GM20431 (cell line): ENCODE results near the gene DBP.
"Not testable (repeated sequence)": the region's sequence is repeated elsewhere in the genome, so short reads cannot be mapped to it uniquely, and the experiment has no call there.

Experiments
- in situ Hi-C: fragments of 300-500 bp; cut with MseI, MboI; formaldehyde crosslinking; loops from one replicate; pipeline ENCODE4 v1.15.0; 2020; ENCODE audit warnings: low sequenced_read_pairs; ENCODE audit not compliant: unreplicated experiment

DBP gene

GRCh38 chr19:48668761-48669160 is 31.6 kb upstream of the DBP start:
- in situ Hi-C loops = no loop called here

- in situ Hi-C loops = no loop called here
These were observed 31.2 kb upstream of the DBP start for GRCh38 chr19:48668332-48668731.

GRCh38 chr19:48665786-48666185 is 28.6 kb upstream of the DBP start:
- in situ Hi-C loops = no loop called here

GRCh38 chr19:48664476-48664875 is 27.3 kb upstream of the DBP start:
- in situ Hi-C loops = no loop called here

- in situ Hi-C loops = no loop called here
These were observed 26.5 kb upstream of the DBP start for GRCh38 chr19:48663667-48664066.

- in situ Hi-C loops = no loop called here
These were observed 24.5 kb upstream of the DBP start for GRCh38 chr19:48661711-48662090.

GRCh38 chr19:48660852-48661710 is 23.9 kb upstream of the DBP start:
- in situ Hi-C loops = no loop called here

GRCh38 chr19:48659768-48660167 is 22.6 kb upstream of the DBP start:
- in situ Hi-C loops = no loop called here

GRCh38 chr19:48658483-48658882 is 21.3 kb upstream of the DBP start:
- in situ Hi-C loops = no loop called here

- in situ Hi-C loops = not testable (repeated sequence)
These were observed 20.6 kb upstream of the DBP start for GRCh38 chr19:48657828-48658227.

- in situ Hi-C loops = no loop called here
These were observed 19.8 kb upstream of the DBP start for GRCh38 chr19:48656840-48657474.

GRCh38 chr19:48654299-48655059 is 17.3 kb upstream of the DBP start:
- in situ Hi-C loops = no loop called here

GRCh38 chr19:48651683-48652048 is 14.5 kb upstream of the DBP start:
- in situ Hi-C loops = no loop called here

GRCh38 chr19:48650974-48651682 is 13.9 kb upstream of the DBP start:
- in situ Hi-C loops = no loop called here

GRCh38 chr19:48648134-48648533 is 11.0 kb upstream of the DBP start:
- in situ Hi-C loops = no loop called here

- in situ Hi-C loops = no loop called here
These were observed 9.6 kb upstream of the DBP start for GRCh38 chr19:48646722-48647216.

- in situ Hi-C loops = no loop called here
These were observed 9.0 kb upstream of the DBP start, which contains the start of gene CA11 for GRCh38 chr19:48646001-48646721. Gene CA11, minus strand, starts transcription at chr19:48646187. Its CDS starts 555 bp downstream, at chr19:48645632.

GRCh38 chr19:48645620-48646000 is 8.4 kb upstream of the DBP start:
- in situ Hi-C loops = no loop called here

GRCh38 chr19:48644839-48645619 is 7.8 kb upstream of the DBP start:
- in situ Hi-C loops = no loop called here
